Measurements from ENCODE around the gene KRT38.

DNA sequence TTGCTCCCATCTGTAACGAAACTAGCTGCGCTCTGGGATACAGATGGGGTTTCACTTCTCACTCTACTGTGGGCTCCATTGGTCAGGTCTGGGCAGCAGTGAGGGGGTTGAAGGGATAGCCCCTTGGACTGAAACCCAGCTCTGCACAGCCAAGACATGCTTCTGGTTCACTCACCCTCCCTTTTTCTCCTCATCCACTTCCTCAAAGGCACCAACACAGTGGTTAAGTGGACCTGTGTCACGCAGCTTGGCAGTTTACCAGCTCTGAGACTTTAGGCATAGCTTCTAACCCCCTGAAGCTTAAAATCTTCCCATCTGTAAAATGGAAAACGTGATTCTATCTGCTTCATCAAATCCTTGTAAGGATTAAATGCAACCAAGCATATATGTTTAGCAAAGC is 11.5 kb upstream of the KRT38 start:
- no peak for TF ChIP-seq POLR2A (IDR thresholded peaks at IDR 0.05)
- TF ChIP-seq, protein P1, sequence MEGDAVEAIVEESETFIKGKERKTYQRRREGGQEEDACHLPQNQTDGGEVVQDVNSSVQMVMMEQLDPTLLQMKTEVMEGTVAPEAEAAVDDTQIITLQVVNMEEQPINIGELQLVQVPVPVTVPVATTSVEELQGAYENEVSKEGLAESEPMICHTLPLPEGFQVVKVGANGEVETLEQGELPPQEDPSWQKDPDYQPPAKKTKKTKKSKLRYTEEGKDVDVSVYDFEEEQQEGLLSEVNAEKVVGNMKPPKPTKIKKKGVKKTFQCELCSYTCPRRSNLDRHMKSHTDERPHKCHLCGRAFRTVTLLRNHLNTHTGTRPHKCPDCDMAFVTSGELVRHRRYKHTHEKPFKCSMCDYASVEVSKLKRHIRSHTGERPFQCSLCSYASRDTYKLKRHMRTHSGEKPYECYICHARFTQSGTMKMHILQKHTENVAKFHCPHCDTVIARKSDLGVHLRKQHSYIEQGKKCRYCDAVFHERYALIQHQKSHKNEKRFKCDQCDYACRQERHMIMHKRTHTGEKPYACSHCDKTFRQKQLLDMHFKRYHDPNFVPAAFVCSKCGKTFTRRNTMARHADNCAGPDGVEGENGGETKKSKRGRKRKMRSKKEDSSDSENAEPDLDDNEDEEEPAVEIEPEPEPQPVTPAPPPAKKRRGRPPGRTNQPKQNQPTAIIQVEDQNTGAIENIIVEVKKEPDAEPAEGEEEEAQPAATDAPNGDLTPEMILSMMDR (IDR thresholded peaks at IDR 0.05) = no peak

Measured in testis (tissue), 2 donors.